ENCODE results near the gene PCDH1. TPM values are rescaled to one million over a fixed set of nuclear protein-coding genes. Genes with fewer than 3 reads are reported as not detected.

The PCDH1 gene
- total RNA-seq, 2 donors from 2014 or later = 97.3 to 105 TPM

GRCh38 chr5:141856037-141856790, 22.0 kb downstream of the PCDH1 start:
- Histone ChIP-seq H3K9me3 (no peaks in the 10 kb centered on the region), H3K4me3 (no peak overlapping the region), H3K36me3 (no peaks in the 10 kb centered on the region), H3K27ac (no peak overlapping the region), H3K4me1 (no peaks in the 10 kb centered on the region), H3K9ac (ENCODE audit: low read depth in 2 of 2, low read length in 2 of 2) (no peak overlapping the region), H3K27me3 (no peaks in the 10 kb centered on the region)
- no peak for DNase-seq
- TF ChIP-seq CTCF (IDR thresholded peaks at IDR 0.05) = no peak
- intact Hi-C loops (cut with DNase I) = no loop called here

GRCh38 chr5:141855265-141856036, 22.8 kb downstream of the PCDH1 start:
- intact Hi-C loops (cut with DNase I) = no loop called here
- Histone ChIP-seq H3K9ac (ENCODE audit: low read depth in 2 of 2, low read length in 2 of 2) (no peak overlapping the region), H3K27ac (no peak overlapping the region), H3K4me3 (no peak overlapping the region), H3K9me3 (no peaks in the 10 kb centered on the region), H3K4me1 (no peaks in the 10 kb centered on the region), H3K27me3 (no peaks in the 10 kb centered on the region), H3K36me3 (no peaks in the 10 kb centered on the region)
- no peak for TF ChIP-seq CTCF (IDR thresholded peaks at IDR 0.05)
- no peak for DNase-seq

GRCh38 chr5:141853895-141854626, 24.1 kb downstream of the PCDH1 start:
- Histone ChIP-seq H3K27ac (no peak overlapping the region), H3K4me3 (no peak overlapping the region), H3K9ac (ENCODE audit: low read depth in 2 of 2, low read length in 2 of 2) (no peak overlapping the region), H3K36me3 (no peaks in the 10 kb centered on the region), H3K4me1 (no peaks in the 10 kb centered on the region), H3K27me3 (no peaks in the 10 kb centered on the region), H3K9me3 (no peaks in the 10 kb centered on the region)
- no peak for TF ChIP-seq CTCF (IDR thresholded peaks at IDR 0.05)
- intact Hi-C loops (cut with DNase I) = no loop called here
- DNase-seq = no peak

- intact Hi-C loops (cut with DNase I) = no loop called here
- Histone ChIP-seq H3K27me3 (no peaks in the 10 kb centered on the region), H3K36me3 (no peaks in the 10 kb centered on the region), H3K27ac (no peak overlapping the region), H3K4me1 (peaks cover 14% of the 10 kb centered on the region), H3K9ac (ENCODE audit: low read depth in 2 of 2, low read length in 2 of 2) (no peak overlapping the region), H3K9me3 (no peaks in the 10 kb centered on the region), H3K4me3 (no peak overlapping the region)
- no peak for DNase-seq
- TF ChIP-seq CTCF (IDR thresholded peaks at IDR 0.05) = no peak
Measured at GRCh38 chr5:141852448-141852847, 25.8 kb downstream of the PCDH1 start.

GRCh38 chr5:141851195-141851874, 26.9 kb downstream of the PCDH1 start:
- Histone ChIP-seq H3K4me3 (no peak overlapping the region), H3K36me3 (no peaks in the 10 kb centered on the region), H3K9me3 (no peaks in the 10 kb centered on the region), H3K4me1 (peaks cover 14% of the 10 kb centered on the region), H3K27ac (peak overlapping the region; percentile 60), H3K27me3 (no peaks in the 10 kb centered on the region), H3K9ac (ENCODE audit: low read depth in 2 of 2, low read length in 2 of 2) (peak overlapping the region in 1 of 2 donors; percentile 73)
- TF ChIP-seq CTCF (IDR thresholded peaks at IDR 0.05) = no peak
- no peak for DNase-seq
- intact Hi-C loops (cut with DNase I) = no loop called here
